Thyroid gland (tissue), 4 donors: ENCODE data around the gene HSP90B1. TPM values are rescaled to one million over a fixed set of nuclear protein-coding genes. Genes with fewer than 3 reads are reported as not detected.

Experiments used
- DNase-seq, 2 donors: peaks; one replicate each; pipeline ENCODE4 v3.0.0-alpha.2; 2019
- H3K27ac ChIP-seq, 3 donors: fragments of 200-600 bp; sonication (generic); 1 replicate in 2 of 3; 2 replicates in 1 of 3; pipeline ENCODE4 v1.5.1; 2016 to 2019; ENCODE audit warnings: mild to moderate bottlenecking in 1 of 3, moderate library complexity in 1 of 3
- H3K27me3 ChIP-seq: fragments of 200-600 bp; sonication (generic); one replicate; pipeline ENCODE4 v1.5.1; 2019
- H3K36me3 ChIP-seq, 2 donors: fragments of 200-600 bp; sonication (generic); one replicate each; pipeline ENCODE4 v1.5.1; 2016 to 2019
- H3K4me1 ChIP-seq, 2 donors: fragments of 200-600 bp; sonication (generic); one replicate each; pipeline ENCODE4 v1.5.1; 2017 to 2019
- H3K4me3 ChIP-seq, 3 donors: fragments of 200-600 bp; sonication (generic); replicated peaks in 1 of 3; 1 replicate in 2 of 3; 2 replicates in 1 of 3; pipeline ENCODE4 v1.5.1; 2016; ENCODE audit warnings: mild to moderate bottlenecking in 1 of 3
- H3K9me3 ChIP-seq: fragments of 200-600 bp; sonication (generic); one replicate; pipeline ENCODE4 v1.5.1; 2017
- POLR2A ChIP-seq, 2 donors: fragments of 450-650 bp; IDR thresholded peaks; one replicate each; pipeline ENCODE4 v1.6.1; 2017; ENCODE audit warnings: antibody characterized with exemption in 2 of 2, mild to moderate bottlenecking in 2 of 2, moderate library complexity in 1 of 2
- WGBS, 2 donors: methylation state at CpG; one replicate each; pipeline ENCODE4 v1.1.5; 2017; 5-methylcytosine and 5-hydroxymethylcytosine counted together
- intact Hi-C: fragments of 100-400 bp; cut with DNase I; formaldehyde crosslinking; loops from one replicate; pipeline ENCODE4 v1.15.1; 2023
- total RNA-seq, 4 donors: library from RNA; depleted of rRNA; stranded (reverse); fragments of >200 nt; gene quantifications; one replicate each; pipeline ENCODE4 v1.2.3, GENCODE V29; 2016
- TF ChIP-seq, protein P1 (sequence below), 6 experiments: fragments of 200-600 bp in 3 of 6; fragments of 450-650 bp in 3 of 6; sonication (generic) in 3 of 6; IDR thresholded peaks; one replicate each; pipeline ENCODE4 v1.5.1; 2016 to 2019; ENCODE audit warnings: antibody characterized with exemption in 6 of 6, mild to moderate bottlenecking in 2 of 6, inconsistent platforms in 1 of 6, moderate library complexity in 1 of 6

Gene HSP90B1
- total RNA-seq, 4 donors from 2014 or later = 1,103 to 2,326 (median 1,708) TPM

DNA sequence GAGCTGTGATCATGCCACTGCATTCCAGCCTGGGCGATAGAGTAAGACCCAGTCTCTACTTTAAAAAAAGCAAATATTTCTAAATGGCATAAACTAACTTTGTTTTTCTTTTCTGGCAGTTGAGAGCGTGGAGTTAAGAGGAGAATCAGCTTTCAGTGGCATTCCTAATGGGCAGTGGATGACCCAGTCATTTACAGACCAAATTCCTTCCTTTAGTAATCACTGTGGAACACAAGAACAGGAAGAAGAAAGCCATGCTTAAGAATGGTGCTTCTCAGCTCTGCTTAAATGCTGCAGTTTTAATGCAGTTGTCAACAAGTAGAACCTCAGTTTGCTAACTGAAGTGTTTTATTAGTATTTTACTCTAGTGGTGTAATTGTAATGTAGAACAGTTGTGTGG, 56.6 kb downstream of the HSP90B1 start:
- Histone ChIP-seq H3K36me3 (peaks cover 44 to 47% of the 10 kb centered on the region in 2 donors), H3K27ac (no peak overlapping the region), H3K27me3 (no peaks in the 10 kb centered on the region), H3K4me3 (no peak overlapping the region), H3K4me1 (no peaks in the 10 kb centered on the region), H3K9me3 (no peaks in the 10 kb centered on the region)
- intact Hi-C loops = no loop called here
- 72 to 78% methylated on average over 2 of the region's 2 CpGs for WGBS, 2 donors
- peak in 1 of 2 donors; percentile 32 for DNase-seq
- TF ChIP-seq POLR2A (IDR thresholded peaks at IDR 0.05) = no peak
- TF ChIP-seq, protein P1, sequence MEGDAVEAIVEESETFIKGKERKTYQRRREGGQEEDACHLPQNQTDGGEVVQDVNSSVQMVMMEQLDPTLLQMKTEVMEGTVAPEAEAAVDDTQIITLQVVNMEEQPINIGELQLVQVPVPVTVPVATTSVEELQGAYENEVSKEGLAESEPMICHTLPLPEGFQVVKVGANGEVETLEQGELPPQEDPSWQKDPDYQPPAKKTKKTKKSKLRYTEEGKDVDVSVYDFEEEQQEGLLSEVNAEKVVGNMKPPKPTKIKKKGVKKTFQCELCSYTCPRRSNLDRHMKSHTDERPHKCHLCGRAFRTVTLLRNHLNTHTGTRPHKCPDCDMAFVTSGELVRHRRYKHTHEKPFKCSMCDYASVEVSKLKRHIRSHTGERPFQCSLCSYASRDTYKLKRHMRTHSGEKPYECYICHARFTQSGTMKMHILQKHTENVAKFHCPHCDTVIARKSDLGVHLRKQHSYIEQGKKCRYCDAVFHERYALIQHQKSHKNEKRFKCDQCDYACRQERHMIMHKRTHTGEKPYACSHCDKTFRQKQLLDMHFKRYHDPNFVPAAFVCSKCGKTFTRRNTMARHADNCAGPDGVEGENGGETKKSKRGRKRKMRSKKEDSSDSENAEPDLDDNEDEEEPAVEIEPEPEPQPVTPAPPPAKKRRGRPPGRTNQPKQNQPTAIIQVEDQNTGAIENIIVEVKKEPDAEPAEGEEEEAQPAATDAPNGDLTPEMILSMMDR (IDR thresholded peaks at IDR 0.05) = no peak

DNA sequence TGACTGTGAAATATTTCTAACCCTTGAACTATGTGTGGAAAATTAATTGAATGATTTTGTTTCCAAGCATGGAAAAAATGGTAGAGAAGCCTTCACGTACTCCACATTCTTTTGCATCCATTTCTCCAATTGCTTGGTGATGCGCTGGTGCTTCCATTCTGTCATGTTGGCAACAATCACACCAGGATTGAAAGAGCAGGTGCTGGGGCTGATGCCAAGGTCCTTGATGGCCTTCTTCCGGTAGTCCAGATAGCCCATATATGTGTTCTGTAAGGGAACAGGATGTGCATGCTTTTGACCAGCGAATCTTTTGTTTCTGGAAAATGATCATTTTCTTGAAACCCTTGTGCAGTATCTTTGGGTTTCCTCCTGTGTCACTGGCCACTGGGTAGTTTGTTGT, 64.0 kb downstream of the HSP90B1 start:
- WGBS, 2 donors = 92 to 95% methylated on average over 4 of the region's 4 CpGs
- H3K9me3 ChIP-seq = no peaks in the 10 kb centered on the region
- intact Hi-C loops = no loop called here
- H3K36me3 ChIP-seq = no peaks in the 10 kb centered on the region
- DNase-seq = no peak
- H3K4me1 ChIP-seq = no peaks in the 10 kb centered on the region
- no peaks in the 10 kb centered on the region for H3K27me3 ChIP-seq
- H3K27ac ChIP-seq = no peak overlapping the region
- TF ChIP-seq POLR2A (IDR thresholded peaks at IDR 0.05) = no peak
- H3K4me3 ChIP-seq = no peak overlapping the region

DNA sequence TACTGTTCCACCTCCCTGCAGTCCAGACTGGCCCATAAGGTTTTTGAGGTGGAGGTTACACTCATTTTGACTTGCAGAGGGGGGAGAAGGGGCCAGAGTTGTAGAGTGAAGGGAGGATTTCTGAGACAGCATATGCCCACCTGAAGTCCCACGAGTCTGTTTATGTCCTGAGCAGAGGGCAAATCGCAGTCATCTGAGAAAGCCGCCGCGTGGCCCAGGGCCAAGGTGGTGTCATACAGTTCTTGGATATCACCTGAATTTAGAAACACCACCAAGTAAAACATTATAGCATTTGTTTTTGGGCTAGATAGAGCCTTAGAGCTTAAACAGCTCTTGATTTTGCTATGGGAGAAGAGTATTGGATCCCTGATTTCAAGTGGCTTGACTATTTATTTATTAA, 66.4 kb downstream of the HSP90B1 start:
- Histone ChIP-seq H3K4me1 (no peaks in the 10 kb centered on the region), H3K27ac (no peak overlapping the region), H3K36me3 (no peaks in the 10 kb centered on the region), H3K27me3 (no peaks in the 10 kb centered on the region), H3K4me3 (no peak overlapping the region), H3K9me3 (no peaks in the 10 kb centered on the region)
- TF ChIP-seq POLR2A (IDR thresholded peaks at IDR 0.05) = no peak
- TF ChIP-seq, protein P1 (IDR thresholded peaks at IDR 0.05) = no peak
- intact Hi-C loops = no loop called here
- 97 to 98% methylated on average over 5 of the region's 5 CpGs for WGBS, 2 donors
- no peak for DNase-seq

DNA sequence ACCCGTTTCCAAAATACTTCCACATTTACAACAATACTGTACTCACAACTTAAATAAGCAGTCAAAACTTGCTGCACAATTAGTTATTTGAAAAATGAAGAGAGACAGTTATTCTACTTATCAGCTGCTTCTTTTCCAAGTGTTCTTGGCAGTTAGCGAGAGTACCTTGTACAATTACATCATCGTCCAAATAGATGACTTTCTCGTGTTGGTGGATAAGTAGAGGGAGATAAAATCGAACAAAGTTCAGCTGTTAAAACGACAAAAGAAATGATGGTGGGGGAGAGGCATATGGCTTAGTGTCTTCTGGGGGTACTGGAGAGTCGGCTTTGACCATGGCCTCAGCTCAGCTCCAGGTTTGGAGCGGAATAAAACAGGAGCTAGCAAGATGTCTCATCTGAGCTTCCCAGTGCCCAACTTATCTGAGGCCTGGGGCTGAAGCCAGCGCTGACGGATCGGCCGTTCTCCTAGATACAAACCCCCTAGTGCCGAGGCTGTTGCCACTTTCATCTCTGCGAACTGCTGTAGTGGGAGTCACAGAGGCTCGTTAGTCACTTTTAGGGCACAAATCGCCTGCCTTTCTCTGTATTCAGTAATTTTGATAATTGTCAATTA, 67.2 kb downstream of the HSP90B1 start:
- TF ChIP-seq, protein P1 (IDR thresholded peaks at IDR 0.05) = no peak
- TF ChIP-seq POLR2A (IDR thresholded peaks at IDR 0.05) = no peak
- Histone ChIP-seq H3K27me3 (no peaks in the 10 kb centered on the region), H3K36me3 (no peaks in the 10 kb centered on the region), H3K27ac (no peak overlapping the region), H3K9me3 (no peaks in the 10 kb centered on the region), H3K4me1 (no peaks in the 10 kb centered on the region), H3K4me3 (no peak overlapping the region)
- no peak for DNase-seq
- intact Hi-C loops = no loop called here
- WGBS, 2 donors = 82 to 84% methylated on average over 16 of the region's 16 CpGs

Other genes with a start within 250 kb of the HSP90B1 start
- gene NT5DC3, start 89.2 kb upstream of the HSP90B1 start, total RNA-seq = 1 to 10 TPM; 3.6 to 5.8 (median 4.4) TPM
- 10 to 100 TPM; 20.5 to 33.1 (median 28.2) TPM for gene TDG, start 35.5 kb downstream of the HSP90B1 start, total RNA-seq
- 10 to 100 TPM; 27.7 to 52.0 (median 34.3) TPM for gene GLT8D2, start 119.8 kb downstream of the HSP90B1 start, total RNA-seq
- gene HCFC2, start 134.1 kb downstream of the HSP90B1 start, total RNA-seq = 10 to 100 TPM; 23.6 to 31.6 (median 27.1) TPM
- gene NFYB, start 207.8 kb downstream of the HSP90B1 start, total RNA-seq = 10 to 100 TPM; 24.7 to 53.1 (median 37.1) TPM